HAP-1 (cell line): ENCODE results near the gene RSPH4A.
"Not testable (repeated sequence)": the region's sequence is repeated elsewhere in the genome, so short reads cannot be mapped to it uniquely, and the experiment has no call there.

Experiments used
- DNase-seq, 2 experiments: peaks; one replicate each; pipeline ENCODE4 v3.0.0-alpha.2; 2016 to 2020; ENCODE audit warnings: low spot score in 2 of 2
- H3K27me3 ChIP-seq: fragments of 250-450 bp; sonication (Bioruptor Pico); 2 replicates; pipeline ENCODE4 v1.5.1; 2020; ENCODE audit warnings: low read depth, mild to moderate bottlenecking, moderate library complexity
- H3K36me3 ChIP-seq: fragments of 250-450 bp; sonication (Bioruptor Pico); replicated peaks from 2 replicates; pipeline ENCODE4 v1.5.1; 2020; ENCODE audit warnings: mild to moderate bottlenecking
- H3K4me1 ChIP-seq: fragments of 250-450 bp; sonication (Bioruptor Pico); 2 replicates; pipeline ENCODE4 v1.5.1; 2020; ENCODE audit warnings: mild to moderate bottlenecking
- H3K4me3 ChIP-seq: fragments of 250-450 bp; sonication (Bioruptor Pico); 2 replicates; pipeline ENCODE4 v1.5.1; 2020; ENCODE audit warnings: mild to moderate bottlenecking, moderate library complexity
- H3K9me3 ChIP-seq: fragments of 250-450 bp; sonication (Bioruptor Pico); 2 replicates; pipeline ENCODE4 v1.5.1; 2020; ENCODE audit warnings: mild to moderate bottlenecking, moderate library complexity
- in situ Hi-C: fragments of 300-500 bp; cut with MboI; formaldehyde crosslinking; loops from 3 replicates; pipeline ENCODE4 v1.14.3; 2020; ENCODE audit warnings: low sequenced_read_pairs, inconsistent platforms, mixed read lengths

Gene RSPH4A

DNA sequence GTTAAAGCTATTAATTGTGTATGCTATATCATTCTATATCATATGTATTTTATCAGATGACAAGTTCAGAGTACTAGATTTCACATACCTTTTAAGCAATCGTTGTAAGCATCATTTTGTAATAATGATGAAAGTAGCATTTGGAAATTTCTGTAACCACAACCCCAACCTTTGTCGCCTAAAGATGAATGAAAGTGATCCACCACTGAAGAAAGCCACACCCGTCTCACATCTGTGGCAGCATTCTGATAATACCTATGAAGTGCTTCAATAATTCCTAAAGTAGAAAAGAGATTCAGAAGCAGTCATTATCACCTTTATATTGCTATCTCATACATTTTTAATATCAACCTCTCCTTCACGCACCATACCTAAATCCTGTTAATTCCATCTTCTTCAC is 35.6 kb downstream of the RSPH4A start:
- no peak overlapping the region for H3K4me3 ChIP-seq
- DNase-seq = no peak
- no peaks in the 10 kb centered on the region for H3K27me3 ChIP-seq
- in situ Hi-C loops = loop anchor here (25.0 kb wide), 1 partner anchor 365 kb away; the partner anchor contains the start of gene TSPYL1
- no peaks in the 10 kb centered on the region for H3K4me1 ChIP-seq
- no peaks in the 10 kb centered on the region for H3K9me3 ChIP-seq
- H3K36me3 ChIP-seq = peaks cover 32% of the 10 kb centered on the region

DNA sequence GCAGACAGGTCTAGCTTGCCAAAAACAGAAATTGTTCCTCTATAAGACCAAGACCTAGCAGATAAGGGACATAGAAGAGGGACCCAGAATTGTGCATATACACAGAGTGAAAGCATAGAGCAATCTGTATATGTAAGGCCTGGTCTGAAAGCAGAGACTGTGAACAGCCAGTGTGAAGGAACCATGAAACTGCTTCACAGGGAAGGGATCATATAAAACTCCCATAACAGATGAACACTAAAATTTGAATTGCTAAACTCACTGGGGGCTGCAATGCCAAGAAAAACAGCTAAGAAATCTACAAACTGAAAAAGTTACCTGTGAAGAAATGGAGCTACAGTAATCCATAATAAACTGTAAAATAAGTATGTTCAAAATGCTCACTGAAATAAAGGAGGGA is 45.3 kb downstream of the RSPH4A start:
- H3K36me3 ChIP-seq = 0 out of 2 replicates have a peak, but pooled peaks cover 3% of the 10 kb centered on the region
- no peak overlapping the region for H3K4me3 ChIP-seq
- no peak for DNase-seq
- no peaks in the 10 kb centered on the region for H3K27me3 ChIP-seq
- in situ Hi-C loops = loop anchor here (25.0 kb wide), 1 partner anchor 374 kb away; the partner anchor contains the start of gene TSPYL1
- H3K9me3 ChIP-seq = no peaks in the 10 kb centered on the region
- H3K4me1 ChIP-seq = peaks cover 21% of the 10 kb centered on the region

DNA sequence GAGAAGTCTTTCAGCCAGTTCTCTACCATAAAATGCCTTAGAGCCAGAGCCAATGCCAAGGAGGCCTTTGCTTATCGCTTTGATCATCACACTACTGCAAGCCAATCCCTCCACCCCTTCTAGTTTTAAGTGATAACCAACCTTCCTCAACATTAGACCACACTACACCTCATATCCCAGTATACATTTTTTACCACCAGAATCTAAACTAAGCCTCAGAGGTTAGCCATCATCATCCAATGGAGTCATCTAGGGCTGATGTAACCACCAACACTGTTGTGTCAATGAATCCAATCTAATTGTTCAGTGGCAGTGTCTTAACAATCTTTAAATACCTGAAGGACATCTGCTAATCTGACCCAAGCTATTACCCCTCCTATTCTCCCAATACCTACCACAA is 45.9 kb downstream of the RSPH4A start:
- Histone ChIP-seq H3K27me3 (no peaks in the 10 kb centered on the region), H3K36me3 (no peaks in the 10 kb centered on the region), H3K9me3 (no peaks in the 10 kb centered on the region), H3K4me3 (no peak overlapping the region), H3K4me1 (peaks cover 27% of the 10 kb centered on the region)
- no peak for DNase-seq
- in situ Hi-C loops = loop anchor here (25.0 kb wide), 1 partner anchor 375 kb away; the partner anchor contains the start of gene TSPYL1

DNA sequence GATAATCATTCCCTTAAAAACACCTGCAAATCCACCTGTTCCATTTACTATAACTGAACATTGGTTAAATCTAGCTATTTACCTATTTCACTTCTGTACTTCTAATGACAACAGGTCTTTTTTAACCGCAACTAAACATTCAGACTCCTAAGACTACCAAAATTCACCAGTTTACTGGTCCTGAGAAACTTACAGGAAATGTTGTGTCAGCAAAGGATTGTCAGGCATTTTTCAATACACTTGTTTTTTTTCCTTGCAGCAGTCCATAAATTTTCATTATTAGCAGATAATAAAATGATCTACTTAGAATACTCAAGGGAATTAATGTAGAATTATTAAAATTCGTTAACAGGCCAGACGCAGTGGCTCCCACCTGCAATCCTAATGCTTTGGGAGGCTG is 47.0 kb downstream of the RSPH4A start:
- no peak for DNase-seq
- no peaks in the 10 kb centered on the region for H3K9me3 ChIP-seq
- no peaks in the 10 kb centered on the region for H3K27me3 ChIP-seq
- no peak overlapping the region for H3K4me3 ChIP-seq
- in situ Hi-C loops = loop anchor here (25.0 kb wide), 1 partner anchor 376 kb away; the partner anchor contains the start of gene TSPYL1
- peaks cover 27% of the 10 kb centered on the region for H3K4me1 ChIP-seq
- H3K36me3 ChIP-seq = no peaks in the 10 kb centered on the region

DNA sequence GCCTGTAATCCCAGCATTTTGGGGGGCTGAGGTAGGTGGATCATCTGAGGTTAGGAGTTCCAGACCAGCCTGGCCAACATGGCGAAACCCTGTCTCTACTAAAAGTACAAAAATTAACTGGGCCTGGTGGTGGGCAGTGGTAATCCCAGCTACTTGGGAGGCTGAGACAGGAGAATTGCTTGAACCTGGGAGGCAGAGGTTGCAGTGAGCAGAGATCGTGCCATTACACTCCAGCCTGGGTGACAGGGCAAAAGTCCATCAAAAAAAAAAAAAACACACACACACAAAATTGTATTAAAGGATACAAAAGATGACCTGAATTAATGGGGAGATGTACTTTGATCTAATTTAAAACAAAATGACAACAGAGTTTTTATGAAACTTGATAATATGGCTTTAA is 47.9 kb downstream of the RSPH4A start:
- H3K4me1 ChIP-seq = peaks cover 27% of the 10 kb centered on the region
- not testable (repeated sequence) for H3K36me3 ChIP-seq, H3K27me3 ChIP-seq, H3K4me3 ChIP-seq, H3K9me3 ChIP-seq, DNase-seq
- in situ Hi-C loops = loop anchor here (25.0 kb wide), 1 partner anchor 377 kb away; the partner anchor contains the start of gene TSPYL1

DNA sequence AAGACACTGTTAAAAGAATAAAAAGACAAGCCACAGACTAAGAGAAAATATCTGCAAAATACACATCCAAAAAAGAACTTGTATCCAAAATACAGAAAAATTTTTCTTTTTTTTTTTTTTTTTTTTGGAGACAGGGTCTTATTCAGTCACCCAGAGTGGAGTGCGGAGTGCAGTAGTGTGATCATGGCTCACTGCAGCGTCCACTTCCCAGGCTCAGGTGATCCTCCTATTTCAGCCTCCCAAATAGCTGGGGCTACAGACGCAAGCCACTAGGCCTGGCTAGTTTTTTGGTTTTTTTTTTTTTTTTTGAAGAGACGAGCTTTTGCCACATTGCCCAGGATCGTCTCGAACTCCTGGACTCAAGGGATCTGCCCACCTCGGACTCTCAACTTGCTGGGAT is 49.2 kb downstream of the RSPH4A start:
- H3K27me3 ChIP-seq = no peaks in the 10 kb centered on the region
- in situ Hi-C loops = loop anchor here (25.0 kb wide), 1 partner anchor 378 kb away; the partner anchor contains the start of gene TSPYL1
- peak overlapping the region; percentile 80 for H3K4me3 ChIP-seq
- H3K36me3 ChIP-seq = no peaks in the 10 kb centered on the region
- no peaks in the 10 kb centered on the region for H3K9me3 ChIP-seq
- DNase-seq = no peak
- peaks cover 22% of the 10 kb centered on the region for H3K4me1 ChIP-seq

DNA sequence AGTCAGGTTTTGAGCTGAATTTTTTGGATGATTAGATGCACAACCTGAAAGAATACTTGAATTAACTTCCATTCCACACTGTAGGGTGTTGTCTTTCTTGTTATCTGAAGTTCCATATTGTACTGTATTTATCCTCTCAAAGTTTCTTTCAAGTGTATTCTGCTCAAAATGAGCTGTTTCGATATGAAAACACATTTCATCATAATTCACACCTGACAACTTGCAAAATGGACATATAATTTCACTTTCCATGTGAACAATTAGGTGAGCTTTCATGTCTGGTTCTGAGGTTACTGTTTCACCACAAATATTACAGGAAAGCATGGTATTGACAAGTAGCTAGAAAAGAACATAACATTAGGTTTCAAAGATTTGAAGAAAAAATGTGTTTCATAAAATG is 50.6 kb downstream of the RSPH4A start:
- Histone ChIP-seq H3K4me3 (peak overlapping the region; percentile 80), H3K36me3 (no peaks in the 10 kb centered on the region), H3K4me1 (peaks cover 21% of the 10 kb centered on the region), H3K9me3 (no peaks in the 10 kb centered on the region), H3K27me3 (no peaks in the 10 kb centered on the region)
- no peak for DNase-seq
- in situ Hi-C loops = loop anchor here (25.0 kb wide), 1 partner anchor 380 kb away; the partner anchor contains the start of gene TSPYL1

DNA sequence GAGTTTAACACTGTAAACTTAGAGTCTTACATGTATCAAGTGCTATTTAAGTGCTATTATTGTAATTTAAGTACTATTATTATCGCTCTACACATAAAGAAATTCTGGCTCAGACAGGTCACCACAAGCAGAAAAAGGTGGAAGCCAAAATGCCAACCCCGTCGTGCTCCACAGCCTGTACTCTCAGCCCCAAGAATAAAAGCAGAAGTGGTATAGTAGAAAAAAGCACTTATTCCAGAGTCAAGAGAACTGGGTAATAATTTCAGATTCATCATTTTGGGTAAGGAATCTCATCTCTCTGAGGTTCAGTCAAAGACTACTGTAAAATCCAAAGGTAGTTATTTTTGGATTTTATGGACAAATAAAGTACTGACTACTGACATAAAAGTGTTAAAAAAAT is 51.3 kb downstream of the RSPH4A start:
- peaks cover 21% of the 10 kb centered on the region for H3K4me1 ChIP-seq
- no peak for DNase-seq
- H3K36me3 ChIP-seq = no peaks in the 10 kb centered on the region
- peak overlapping the region; percentile 80 for H3K4me3 ChIP-seq
- no peaks in the 10 kb centered on the region for H3K9me3 ChIP-seq
- in situ Hi-C loops = loop anchor here (25.0 kb wide), 1 partner anchor 380 kb away; the partner anchor contains the start of gene TSPYL1
- H3K27me3 ChIP-seq = peaks cover 2% of the 10 kb centered on the region; the same call in 1 of the 2 replicates

DNA sequence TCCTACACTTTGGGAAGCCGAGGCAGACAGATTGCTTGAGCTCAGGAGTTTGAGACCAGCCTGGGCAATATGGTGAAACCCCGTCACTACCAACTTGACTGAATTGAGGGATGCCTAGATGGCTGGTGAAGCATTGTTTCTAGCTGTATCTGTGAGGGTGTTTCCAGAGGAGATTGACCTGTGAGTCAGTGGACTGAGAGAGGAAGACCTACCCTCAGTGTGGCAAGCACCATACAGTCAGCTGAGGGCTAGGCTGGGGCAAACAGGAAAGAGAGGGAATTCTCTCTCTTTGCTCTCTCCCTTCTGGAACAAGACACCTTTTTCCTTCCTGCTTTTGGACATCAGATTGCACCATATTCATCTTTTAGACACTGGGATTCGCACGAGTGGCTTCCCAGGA is 56.0 kb downstream of the RSPH4A start:
- DNase-seq = no peak
- Histone ChIP-seq H3K4me3 (no peak overlapping the region), H3K27me3 (peaks cover 2% of the 10 kb centered on the region; the same call in 1 of the 2 replicates), H3K4me1 (no peaks in the 10 kb centered on the region; the same call in 1 of the 2 replicates), H3K9me3 (no peaks in the 10 kb centered on the region), H3K36me3 (no peaks in the 10 kb centered on the region)
- in situ Hi-C loops = loop anchor here (25.0 kb wide), 1 partner anchor 385 kb away; the partner anchor contains the start of gene TSPYL1

DNA sequence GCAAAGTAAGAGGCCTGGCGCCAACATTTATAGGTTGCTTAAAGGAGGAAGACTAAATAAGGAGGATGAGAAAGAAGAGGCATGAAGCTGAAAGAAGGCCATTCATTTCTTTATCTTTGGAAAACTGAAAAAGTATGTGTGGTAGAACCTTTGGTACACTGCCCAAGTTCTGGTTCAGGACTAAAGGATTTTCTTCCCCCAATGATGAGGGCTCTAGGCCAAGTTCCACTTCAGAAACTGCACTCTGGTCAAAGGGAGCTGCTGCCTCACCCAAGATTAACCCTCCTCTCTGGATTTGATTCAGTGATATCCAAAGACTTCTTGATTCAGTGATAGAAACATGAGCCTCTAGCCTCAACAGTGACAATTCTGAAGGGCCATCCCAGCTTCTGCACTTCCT is 59.7 kb downstream of the RSPH4A start:
- Histone ChIP-seq H3K9me3 (no peaks in the 10 kb centered on the region), H3K4me3 (no peak overlapping the region), H3K4me1 (peaks cover 5% of the 10 kb centered on the region; the same call in 1 of the 2 replicates), H3K36me3 (no peaks in the 10 kb centered on the region), H3K27me3 (peaks cover 2% of the 10 kb centered on the region; the same call in 1 of the 2 replicates)
- in situ Hi-C loops = no loop called here
- no peak for DNase-seq

DNA sequence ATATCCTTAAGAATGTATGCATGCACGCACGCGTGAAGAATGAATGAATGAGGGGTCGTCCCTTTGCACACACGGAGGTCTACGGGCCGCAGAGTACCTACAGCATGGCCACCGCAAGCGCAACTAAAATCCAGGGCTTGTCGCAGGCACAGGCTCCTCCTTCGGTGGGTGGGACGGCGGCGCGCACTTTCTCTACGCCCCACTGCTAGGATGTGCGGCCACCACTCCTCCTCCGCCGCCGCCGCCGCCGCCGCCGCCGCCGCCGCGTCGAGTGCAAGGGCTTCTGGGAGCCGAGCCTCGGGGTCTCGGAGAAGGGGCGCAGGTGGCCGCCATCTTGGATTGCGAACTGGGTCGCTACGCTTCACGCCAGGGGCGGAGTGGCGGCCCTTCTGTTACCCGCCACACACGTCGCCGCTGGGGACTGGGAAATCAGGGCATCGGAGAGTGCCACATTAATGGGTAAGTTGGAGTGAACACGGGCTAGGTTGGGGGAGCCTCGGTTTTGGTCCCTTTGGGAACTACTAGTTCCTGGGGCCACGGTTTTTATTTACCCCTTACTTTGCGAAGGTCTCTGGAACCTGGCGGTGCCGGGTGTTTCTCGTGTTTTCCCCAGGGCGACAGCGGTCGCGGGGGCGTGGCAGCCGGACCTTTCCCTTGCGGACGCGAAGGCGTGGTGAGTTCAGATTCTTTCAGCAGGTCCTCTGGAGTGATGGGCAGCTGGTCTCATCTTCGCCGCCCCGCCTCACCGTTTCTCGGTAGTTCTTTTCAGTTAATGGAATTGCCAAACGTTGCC is 64.8 kb downstream of the RSPH4A start, which contains the start of gene KPNA5:
Gene KPNA5, plus strand, starts transcription at position 332 of the 793 bp plus-strand sequence. Its CDS starts 124 bp downstream, at position 456.
- in situ Hi-C loops = no loop called here
- H3K36me3 ChIP-seq = peaks cover 10% of the 10 kb centered on the region
- H3K27me3 ChIP-seq = no peaks in the 10 kb centered on the region
- peaks cover 9% of the 10 kb centered on the region; the same call in 1 of the 2 replicates for H3K4me1 ChIP-seq
- peak within 1 kb of the TSS; percentile 86 for H3K4me3 ChIP-seq
- peak; percentile 89 to 96 for DNase-seq
- no peaks in the 10 kb centered on the region for H3K9me3 ChIP-seq

DNA sequence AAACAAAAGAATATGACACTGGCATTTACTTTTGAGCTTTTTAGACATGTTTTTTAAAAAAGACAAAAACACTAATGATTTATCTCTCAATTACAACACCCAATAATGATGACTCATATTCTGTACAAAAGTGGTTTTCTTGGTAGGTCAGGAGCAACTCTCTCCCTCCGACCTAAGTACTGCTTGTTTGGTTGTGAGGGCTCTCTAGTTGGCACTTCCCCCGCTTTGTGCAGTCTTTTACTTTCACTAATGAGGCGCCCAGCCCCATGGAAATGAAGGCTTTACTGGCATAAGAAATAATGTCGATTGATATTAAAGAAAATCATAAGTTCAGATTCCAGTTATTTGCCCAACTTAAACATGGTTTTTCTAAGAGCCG is 66.0 kb downstream of the RSPH4A start:
- H3K36me3 ChIP-seq = peaks cover 10% of the 10 kb centered on the region
- H3K4me3 ChIP-seq = peak overlapping the region; percentile 86
- peak in 1 of 2 experiments; percentile 26 for DNase-seq
- no peaks in the 10 kb centered on the region for H3K27me3 ChIP-seq
- in situ Hi-C loops = no loop called here
- H3K9me3 ChIP-seq = no peaks in the 10 kb centered on the region
- peaks cover 9% of the 10 kb centered on the region; the same call in 1 of the 2 replicates for H3K4me1 ChIP-seq
